ENCODE measurements around the gene ICE1.
"Not testable (repeated sequence)": the region's sequence is repeated elsewhere in the genome, so short reads cannot be mapped to it uniquely, and the experiment has no call there.

The ICE1 gene

GRCh38 chr5:5398071-5398470, 24.4 kb upstream of the ICE1 start:
- DNase-seq (ENCODE audit: low read depth, low spot score) = no peak

DNA sequence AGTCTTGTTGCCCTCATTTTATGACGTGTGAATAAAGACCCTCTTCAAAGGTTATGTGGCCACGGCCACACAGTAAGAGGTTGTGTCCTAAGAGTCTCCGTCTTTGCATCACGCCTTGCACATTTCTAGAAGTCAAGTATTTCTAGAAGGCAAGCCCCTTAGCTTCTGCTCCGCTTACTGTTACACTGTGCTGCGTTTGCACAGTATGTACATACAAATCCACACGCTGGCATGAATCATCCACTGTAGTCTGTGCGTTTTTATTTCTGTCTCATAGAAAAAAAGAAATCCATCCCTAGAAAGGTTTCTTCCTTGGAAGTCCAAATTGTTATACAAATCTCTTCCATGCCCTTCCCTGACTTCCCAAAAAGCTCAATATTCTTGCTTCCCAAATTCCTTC, 21.4 kb upstream of the ICE1 start:
- no peak for DNase-seq (ENCODE audit: low read depth, low spot score)

DNA sequence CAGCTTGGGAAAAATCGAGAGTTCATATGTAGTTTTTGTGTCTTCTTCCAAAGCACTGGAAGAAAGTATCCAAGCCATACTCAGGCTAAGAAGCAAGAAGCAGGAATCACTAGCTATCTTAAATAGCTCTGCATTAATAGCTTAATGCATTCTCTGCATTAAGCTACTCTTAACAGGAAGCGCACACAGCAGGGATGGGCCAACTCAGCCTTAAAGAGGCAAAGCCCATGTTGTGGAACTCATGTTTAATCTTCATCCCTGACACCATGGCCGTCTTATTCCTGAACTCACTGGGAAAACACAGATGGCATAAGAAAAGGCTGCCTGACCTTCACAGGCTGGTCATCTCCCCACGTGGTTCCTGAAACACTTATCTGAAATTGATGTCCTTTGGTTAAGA, 18.7 kb upstream of the ICE1 start:
- no peak for DNase-seq (ENCODE audit: low read depth, low spot score)

- no peak for DNase-seq (ENCODE audit: low read depth, low spot score)
These were observed 18.1 kb upstream of the ICE1 start for GRCh38 chr5:5404381-5404780.

GRCh38 chr5:5405441-5405840, 17.0 kb upstream of the ICE1 start:
- no peak for DNase-seq (ENCODE audit: low read depth, low spot score)

DNA sequence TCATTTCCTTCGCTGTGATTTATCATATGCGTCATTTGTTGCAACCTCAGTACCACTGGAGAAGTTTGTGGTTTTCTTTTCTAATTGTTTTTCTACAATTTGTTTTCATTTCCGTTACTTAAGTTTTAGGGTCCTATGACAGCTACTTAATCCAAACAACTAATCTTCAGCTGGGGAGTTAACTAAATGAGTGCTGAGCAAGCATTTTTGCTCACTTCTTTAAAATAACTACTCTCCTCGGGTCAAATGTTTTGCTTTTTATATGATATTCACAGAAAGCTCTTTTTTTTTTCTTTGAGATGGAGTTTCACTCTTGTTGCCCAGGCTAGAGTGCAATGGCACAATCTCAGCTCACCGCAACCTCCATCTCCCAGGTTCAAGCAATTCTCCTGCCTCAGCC, 14.6 kb upstream of the ICE1 start:
- DNase-seq (ENCODE audit: low read depth, low spot score) = no peak

- no peak for DNase-seq (ENCODE audit: low read depth, low spot score)
These were observed 13.2 kb upstream of the ICE1 start for GRCh38 chr5:5409151-5409810.

GRCh38 chr5:5413856-5414255, 8.6 kb upstream of the ICE1 start:
- not testable (repeated sequence) for DNase-seq (ENCODE audit: low read depth, low spot score)

GRCh38 chr5:5414999-5415398, 7.5 kb upstream of the ICE1 start:
- no peak for DNase-seq (ENCODE audit: low read depth, low spot score)

DNA sequence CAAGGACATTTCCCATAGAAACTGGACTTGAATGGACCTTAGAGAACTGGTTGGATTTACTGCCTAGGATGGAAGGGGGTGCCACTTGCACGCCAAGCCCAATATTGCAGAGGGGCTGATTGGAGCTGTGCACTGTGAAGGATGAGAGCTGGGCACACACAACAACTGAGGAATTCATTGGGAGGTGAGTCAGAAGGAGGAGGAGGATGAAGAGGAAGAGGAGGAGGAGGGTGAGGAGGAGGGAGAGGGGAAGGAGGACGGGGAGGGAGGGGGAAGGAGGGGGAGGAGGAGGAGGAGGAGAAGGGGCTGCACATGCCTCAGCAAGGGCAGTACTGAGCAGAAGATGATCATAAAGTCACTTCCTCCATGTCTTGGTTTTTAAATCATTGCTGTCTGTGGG, 5.7 kb upstream of the ICE1 start:
- DNase-seq (ENCODE audit: low read depth, low spot score) = no peak

DNA sequence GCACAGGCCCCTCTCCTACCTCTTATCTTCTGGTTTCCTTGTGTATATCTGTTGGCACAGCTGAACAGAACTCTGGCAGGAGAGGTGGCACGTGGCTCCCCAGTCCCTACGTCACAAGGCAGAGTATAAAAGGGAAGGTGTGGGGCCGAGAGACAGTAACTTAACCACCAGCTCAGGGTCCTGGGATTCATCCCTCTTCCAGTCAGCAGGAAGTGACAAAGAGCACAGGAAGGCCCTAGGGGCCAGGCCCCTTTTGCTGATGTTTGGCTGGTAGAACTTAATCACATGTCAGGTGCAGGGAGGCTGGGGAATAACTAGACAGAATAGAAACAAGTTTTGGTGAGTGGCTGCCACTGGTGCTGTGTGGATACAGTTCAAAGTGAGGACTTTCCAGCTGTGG, 4.5 kb upstream of the ICE1 start:
- no peak for DNase-seq (ENCODE audit: low read depth, low spot score)

DNA sequence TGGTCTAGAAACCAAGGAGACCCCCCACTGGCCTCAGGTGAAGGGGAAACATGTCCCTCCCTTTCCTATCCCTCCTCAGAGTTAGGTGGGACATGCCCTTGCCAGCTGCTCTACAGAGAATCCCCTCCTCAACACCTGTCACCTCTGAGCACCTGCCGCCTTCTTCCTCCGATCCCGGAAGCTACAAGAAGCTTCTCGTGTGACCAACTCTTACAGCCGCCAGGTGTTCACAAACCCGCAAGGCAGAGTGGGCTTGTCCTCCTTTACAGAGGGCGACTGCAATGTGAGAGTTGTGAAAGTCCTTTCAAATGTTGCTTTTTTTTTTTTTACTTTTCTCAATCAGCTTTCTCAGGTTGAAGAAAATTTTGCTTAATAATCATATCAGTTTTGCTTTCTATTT, 3.7 kb upstream of the ICE1 start:
- DNase-seq (ENCODE audit: low read depth, low spot score) = no peak

- DNase-seq (ENCODE audit: low read depth, low spot score) = no peak
These were observed 2.9 kb upstream of the ICE1 start for GRCh38 chr5:5419291-5420210.

GRCh38 chr5:5420251-5420650, 2.2 kb upstream of the ICE1 start:
- no peak for DNase-seq (ENCODE audit: low read depth, low spot score)

DNA sequence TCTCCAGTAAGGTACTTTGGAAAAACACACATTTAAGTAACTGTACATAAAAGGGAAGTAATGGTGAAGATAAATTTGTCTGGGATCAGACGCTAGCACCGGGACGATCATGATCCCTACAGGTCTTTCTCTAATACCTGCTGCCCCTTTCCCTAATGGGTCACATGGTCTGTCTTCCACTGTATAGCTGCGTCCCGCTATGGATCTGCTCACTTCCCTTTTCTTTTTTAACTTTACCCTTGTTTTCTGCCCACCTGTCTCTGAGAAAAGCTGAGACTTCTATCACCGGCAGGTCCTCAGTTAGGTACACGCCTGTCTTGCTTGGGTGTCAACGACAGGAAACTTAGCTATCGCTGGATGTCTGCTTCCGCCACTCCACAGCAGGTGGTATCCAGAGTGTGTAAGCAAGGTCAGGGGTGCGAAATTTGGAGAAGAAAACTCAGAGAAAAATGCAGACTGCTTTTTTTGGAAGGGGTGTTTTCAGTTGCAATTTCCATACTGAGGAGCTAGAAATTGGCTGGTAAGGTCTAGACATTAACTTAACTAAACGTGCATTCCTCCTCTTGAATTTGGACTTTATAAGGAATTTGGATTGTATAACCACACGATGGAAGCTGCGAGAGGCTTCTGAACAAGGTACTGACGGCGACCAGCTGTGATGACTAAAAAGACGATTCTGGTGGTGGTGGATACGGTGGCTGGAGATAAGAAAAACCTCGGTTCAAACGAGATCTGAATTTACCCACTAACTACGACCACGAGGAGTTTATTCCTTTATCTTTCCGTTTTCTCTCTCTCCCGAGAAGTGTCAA, 1.1 kb upstream of the ICE1 start:
- no peak for DNase-seq (ENCODE audit: low read depth, low spot score)

DNA sequence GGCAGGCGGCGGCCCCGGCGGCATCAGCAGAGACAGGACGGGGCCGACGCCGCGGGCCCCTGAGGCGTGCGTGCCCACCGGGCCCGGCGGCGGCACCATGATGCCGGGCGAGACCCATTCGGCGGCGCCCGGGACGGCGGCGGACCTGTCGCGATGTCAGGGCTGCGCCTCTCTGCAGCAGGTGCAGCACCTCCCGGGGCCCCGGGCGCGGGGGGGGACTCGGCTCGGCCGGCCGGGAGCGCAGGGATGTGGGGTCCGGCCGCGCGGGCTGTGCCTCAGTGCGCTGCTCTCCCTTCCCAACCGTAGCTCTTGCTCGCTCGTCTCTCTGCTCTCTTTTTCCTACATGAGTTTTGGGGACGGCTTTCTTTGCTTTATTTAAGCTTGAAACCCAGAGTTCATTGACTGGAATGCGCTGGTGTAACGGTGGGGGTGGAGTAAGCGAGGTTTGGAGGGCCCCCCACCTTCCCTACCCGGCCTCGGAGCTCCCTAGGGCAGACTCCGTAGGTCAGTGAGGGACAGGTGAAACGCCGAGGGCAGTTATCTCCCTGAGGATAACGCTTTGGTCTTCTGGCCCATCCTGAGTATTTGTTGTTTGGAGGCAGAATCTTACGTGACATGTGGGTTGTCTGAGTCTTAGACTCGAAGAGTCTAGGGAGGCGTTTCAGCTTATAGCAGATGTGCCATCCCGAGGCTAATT, 490 bp downstream of the ICE1 start:
- no peak for DNase-seq (ENCODE audit: low read depth, low spot score)

DNA sequence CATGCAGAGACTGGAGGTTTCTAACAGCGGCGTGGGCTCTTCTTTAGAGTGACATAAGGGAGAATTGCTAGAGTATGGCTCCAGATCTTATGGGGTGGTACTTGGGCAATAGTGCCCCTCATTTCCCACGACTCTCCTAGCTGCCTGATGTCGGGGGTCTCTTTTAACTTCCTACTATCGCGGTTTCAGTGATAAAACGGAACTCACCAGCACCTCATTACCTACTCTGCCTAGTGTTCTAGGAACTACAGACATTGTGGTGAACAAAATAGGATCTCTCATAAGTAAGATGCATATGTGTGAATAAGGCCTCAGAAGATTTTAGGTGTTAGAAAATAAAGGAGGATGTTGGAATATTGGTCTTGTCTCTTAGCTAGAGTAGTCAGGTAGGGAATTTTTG, 1.1 kb downstream of the ICE1 start:
- DNase-seq (ENCODE audit: low read depth, low spot score) = no peak

- DNase-seq (ENCODE audit: low read depth, low spot score) = no peak
These were observed 2.3 kb downstream of the ICE1 start for GRCh38 chr5:5424736-5425135.

DNA sequence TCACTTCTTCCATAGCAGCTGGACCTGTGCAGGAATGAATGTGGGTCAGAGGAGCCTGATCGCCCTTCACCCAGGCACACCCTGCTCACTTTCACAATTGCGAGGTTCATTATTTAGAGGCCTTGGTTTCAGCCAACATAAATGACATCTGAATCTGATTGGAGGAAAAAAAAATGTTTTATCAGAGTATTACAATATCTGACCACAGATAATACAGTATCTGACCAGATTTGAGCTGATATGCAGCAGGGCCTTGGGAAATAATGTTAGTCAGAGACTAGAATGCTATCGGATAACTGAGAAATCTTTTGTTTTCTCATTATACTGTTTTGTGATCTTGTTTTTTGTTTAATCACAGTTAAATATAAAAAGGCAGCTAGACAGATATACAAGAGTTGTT, 7.7 kb downstream of the ICE1 start:
- no peak for DNase-seq (ENCODE audit: low read depth, low spot score)

DNA sequence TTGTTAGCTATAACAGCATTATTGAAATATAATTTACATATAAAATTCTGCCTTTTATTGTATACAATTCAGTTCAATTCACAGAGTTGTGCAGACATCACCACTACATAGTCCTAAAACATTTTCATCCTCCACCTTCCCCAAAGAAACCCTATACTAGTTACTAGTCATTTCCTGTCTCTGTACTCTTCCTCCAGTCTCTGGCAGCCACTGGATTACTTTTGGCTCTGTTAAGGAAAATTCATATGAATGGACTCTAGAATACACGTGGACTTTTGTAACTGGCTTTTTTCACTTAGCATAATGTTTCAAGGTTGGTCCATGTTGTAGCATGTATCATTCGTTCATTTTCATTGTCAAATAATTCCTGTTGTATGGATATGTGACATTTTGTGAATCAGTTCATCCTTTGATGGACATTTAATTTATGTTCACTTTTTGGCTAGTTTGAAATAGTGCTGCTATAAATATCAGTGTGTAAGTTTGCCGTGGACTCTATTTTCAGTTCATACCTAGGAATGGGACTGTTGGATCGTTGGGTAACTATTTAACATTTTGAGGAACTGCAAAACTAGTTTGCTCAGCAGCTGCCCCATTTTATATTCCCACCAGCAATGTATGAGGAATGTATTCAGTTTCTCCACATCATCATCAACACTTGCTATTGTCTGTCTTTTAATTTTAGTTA, 9.7 kb downstream of the ICE1 start:
- no peak for DNase-seq (ENCODE audit: low read depth, low spot score)

- DNase-seq (ENCODE audit: low read depth, low spot score) = no peak
These were observed 13.8 kb downstream of the ICE1 start for GRCh38 chr5:5436203-5436760.

All from brain pericyte (primary cell).